ENCODE measurements around the gene KCNQ5.

- TF ChIP-seq CTCF (IDR thresholded peaks at IDR 0.05) (no peak), TCF7L2 (IDR thresholded peaks at IDR 0.05; ENCODE audit: low read depth, low read length) (no peak), POLR2AphosphoS5 (IDR thresholded peaks at IDR 0.05; ENCODE audit: low read depth, low read length) (no peak)
These were observed 95.1 kb downstream of the KCNQ5 start for GRCh38 chr6:72716916-72717315.

Data from Panc1 (cell line).